Fibroblast of pulmonary artery (primary cell): ENCODE data around the gene CD276.

ENCODE experiments used
- DNase-seq: peaks from one replicate; pipeline ENCODE4 v3.0.0-alpha.2; 2010; ENCODE audit warnings: low read depth
- H3K4me3 ChIP-seq: replicated peaks from 2 replicates; pipeline ENCODE4 v1.5.1; 2011; ENCODE audit warnings: low read depth, mild to moderate bottlenecking, control low read depth, low read length, moderate library complexity
- TF ChIP-seq, protein P1 (sequence below): IDR thresholded peaks from 2 replicates; pipeline ENCODE4 v1.5.1; 2011; ENCODE audit warnings: mild to moderate bottlenecking, control low read depth, low read length, inconsistent platforms; ENCODE audit errors: missing control alignments

CD276 gene

DNA sequence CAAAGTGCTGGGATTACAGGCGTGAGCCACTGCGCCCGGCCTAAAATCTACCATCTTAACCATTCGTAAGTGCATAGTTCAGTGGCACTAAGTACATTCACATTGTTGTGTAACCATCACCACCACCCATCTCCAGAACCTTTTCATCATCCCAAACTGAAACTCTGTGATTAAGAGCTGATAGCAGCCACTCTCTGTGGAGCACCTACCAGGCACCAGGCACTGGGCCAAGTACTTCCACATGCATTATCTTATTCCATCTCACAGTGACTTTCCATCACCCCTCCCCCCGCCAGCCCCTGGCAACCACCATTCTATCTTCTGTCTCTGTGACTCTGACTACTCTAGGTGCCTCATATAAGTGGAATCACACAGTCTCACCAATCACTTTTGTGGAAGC is 71.3 kb downstream of the CD276 start:
- no peak overlapping the region for H3K4me3 ChIP-seq
- TF ChIP-seq, protein P1, sequence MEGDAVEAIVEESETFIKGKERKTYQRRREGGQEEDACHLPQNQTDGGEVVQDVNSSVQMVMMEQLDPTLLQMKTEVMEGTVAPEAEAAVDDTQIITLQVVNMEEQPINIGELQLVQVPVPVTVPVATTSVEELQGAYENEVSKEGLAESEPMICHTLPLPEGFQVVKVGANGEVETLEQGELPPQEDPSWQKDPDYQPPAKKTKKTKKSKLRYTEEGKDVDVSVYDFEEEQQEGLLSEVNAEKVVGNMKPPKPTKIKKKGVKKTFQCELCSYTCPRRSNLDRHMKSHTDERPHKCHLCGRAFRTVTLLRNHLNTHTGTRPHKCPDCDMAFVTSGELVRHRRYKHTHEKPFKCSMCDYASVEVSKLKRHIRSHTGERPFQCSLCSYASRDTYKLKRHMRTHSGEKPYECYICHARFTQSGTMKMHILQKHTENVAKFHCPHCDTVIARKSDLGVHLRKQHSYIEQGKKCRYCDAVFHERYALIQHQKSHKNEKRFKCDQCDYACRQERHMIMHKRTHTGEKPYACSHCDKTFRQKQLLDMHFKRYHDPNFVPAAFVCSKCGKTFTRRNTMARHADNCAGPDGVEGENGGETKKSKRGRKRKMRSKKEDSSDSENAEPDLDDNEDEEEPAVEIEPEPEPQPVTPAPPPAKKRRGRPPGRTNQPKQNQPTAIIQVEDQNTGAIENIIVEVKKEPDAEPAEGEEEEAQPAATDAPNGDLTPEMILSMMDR, result no peak
- DNase-seq, result no peak

DNA sequence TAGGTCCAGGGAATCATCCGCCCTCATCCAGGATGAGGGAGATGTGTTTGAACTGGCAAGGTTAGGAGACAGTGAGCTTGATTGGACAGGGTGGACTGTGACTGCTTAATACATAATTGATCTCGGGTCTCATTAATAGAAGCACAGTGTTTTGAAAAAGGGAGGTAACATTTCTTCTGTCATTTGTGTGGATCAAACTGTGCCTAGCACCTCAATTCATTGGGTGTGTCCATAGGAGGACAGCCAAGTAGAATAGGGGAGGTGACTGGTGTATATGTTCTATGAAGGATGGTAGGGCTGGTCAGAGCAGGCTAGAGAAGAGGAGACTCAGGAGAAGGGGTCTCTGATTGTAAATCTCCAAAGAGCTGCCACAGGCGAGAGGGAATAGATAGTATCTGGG is 71.8 kb downstream of the CD276 start:
- DNase-seq, result no peak
- TF ChIP-seq, protein P1, result no peak
- no peak overlapping the region for H3K4me3 ChIP-seq

DNA sequence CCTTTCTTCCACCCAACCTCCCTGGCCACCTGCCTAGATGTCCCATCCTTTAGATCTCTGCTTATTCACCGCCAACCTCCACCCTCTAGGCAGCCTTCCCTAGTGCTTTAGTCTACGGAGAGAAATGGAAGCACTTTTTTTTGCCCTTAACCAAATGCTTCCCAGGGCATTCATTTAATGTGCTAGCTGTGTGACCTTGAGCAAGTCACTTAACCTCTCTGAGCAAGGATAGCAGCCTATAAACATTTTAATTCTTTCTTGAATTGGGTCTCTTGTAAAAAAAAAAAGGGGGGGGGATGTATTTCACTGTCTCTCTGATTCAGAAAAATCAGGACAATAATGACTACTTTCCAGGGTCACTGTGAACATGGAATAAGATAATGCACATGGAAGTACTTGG is 72.2 kb downstream of the CD276 start:
- DNase-seq, result no peak

DNA sequence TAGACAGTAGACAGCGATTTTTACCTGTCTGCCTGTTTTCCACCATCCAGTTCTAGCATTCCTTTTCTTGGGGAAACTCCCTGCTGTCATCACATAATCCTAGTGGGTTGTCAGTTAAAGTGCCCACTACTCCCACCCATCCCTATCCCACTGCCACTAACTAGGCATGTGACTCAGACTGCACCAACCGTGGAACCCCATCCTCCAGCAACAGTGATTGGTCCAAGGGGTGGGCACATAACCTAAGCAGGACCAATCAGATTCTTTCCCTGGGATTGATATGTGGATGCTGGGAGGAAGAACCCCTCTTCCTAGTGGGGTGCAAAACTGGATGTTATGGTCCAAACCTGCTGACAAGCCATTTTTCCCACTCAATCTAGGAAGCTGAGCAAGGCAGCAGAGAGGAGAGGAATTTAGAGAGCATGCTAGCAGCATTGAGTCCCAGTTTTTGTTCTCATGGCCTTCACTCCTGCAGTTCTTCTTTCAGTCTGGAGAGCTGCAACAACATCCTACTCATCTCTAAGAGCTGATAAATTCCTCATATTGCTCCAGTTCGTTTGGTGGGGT is 72.8 kb downstream of the CD276 start:
- no peak overlapping the region for H3K4me3 ChIP-seq
- TF ChIP-seq, protein P1, result no peak
- DNase-seq, result no peak

More for the DNA sequence above, 72.2 kb downstream of the CD276 start:
- TF ChIP-seq, protein P1, result no peak
- no peak overlapping the region for H3K4me3 ChIP-seq

DNA sequence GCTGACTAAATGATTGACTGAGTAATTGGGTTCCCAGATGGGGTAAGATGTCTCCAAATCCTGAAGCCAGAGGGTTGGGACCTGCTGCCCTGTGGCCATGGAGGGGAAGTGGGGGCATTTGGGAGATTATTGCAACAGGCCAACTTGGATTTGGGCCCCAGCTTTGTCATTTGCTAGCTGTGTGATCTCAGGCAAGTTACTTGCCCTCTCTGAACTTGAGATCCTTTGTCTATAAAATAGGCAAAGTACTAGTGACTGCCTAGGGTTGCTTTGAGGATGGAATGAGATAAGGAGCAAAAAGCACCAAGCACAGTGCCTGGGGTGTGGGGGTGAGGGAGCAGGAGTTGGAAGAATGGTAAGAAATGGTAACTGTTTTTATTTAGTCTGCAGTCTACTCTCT is 73.4 kb downstream of the CD276 start:
- H3K4me3 ChIP-seq, result no peak overlapping the region
- DNase-seq, result no peak
- TF ChIP-seq, protein P1, result no peak

DNA sequence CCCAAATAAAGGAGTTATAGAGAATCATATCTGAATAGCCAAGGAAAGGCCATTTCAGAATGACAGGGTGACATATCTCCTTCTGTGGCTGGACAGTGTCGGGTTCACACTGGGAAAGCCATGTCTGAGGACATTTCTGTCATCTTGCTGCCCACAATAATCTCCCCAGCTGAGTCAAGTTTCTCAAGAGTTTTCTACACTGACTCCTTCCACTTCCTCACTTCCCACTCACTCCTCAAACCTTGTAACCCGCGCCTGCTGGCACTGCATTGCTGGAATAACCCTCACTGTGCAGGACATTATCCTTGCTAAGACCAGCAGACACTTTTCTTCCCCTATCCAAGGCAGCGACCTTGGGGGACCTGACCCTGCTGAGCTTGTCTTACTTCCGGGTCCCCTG is 74.3 kb downstream of the CD276 start:
- TF ChIP-seq, protein P1, result no peak
- DNase-seq, result no peak
- H3K4me3 ChIP-seq, result no peak overlapping the region

DNA sequence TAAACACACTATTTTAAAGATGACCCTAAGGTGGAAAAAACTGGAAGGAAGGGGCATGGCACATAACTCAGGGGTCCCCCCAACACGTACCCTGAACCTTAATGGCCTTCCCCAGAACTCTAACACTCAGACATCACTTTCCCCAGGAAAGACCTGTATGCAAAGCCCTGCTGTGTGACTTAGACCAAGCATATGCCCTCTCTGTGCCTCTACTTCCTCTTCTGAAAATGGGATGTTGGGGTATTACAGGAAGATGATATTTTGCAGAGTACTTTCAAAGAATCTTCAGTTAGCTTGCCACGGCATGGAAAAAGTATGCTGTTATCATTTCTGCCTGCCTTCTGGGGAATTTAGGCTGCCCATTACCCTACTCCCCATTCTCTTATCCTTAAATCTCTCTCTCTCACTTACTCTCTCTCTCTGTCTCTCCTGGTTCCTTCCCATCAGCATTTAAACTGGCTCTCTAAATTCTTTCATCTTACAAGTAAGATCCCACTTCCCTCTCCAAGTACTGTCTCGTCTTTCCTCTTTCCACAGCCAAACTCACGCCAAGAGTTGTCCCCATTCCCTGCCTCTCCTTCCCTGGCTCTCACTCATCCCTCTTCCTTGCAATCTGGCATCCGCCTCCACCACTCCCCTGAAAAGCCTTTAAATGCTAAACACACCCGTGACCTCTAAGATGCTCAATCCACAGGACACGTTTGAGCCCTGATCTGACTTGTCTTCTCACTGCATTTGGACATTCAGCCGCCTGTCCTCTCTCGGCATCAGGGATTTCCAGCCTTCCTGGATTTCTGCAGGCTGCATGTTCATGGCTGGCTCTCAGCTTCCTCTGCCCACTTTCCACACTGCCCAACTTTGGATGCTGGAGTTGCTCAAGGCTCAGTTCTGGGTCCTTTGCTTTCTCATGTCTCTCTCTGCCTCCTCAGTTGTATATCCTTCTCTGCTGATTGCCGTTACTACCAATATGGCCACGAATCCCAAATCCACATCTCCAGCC is 76.4 kb downstream of the CD276 start:
- TF ChIP-seq, protein P1, result no peak
- H3K4me3 ChIP-seq, result no peak overlapping the region
- no peak for DNase-seq
